Nephron (organoid): ENCODE results near the gene IL12A.

Experiments
- H3K27ac Mint-ChIP-seq, 3 experiments: 2 replicates each; pipeline ENCODE4 v1.8.0; 2020; ENCODE audit warnings: mixed read lengths in 3 of 3, mild to moderate bottlenecking in 2 of 3, moderate library complexity in 1 of 3
- H3K27me3 Mint-ChIP-seq: 2 replicates; pipeline ENCODE4 v1.8.0; 2021; ENCODE audit warnings: low read depth, mild to moderate bottlenecking, moderate library complexity, mixed read lengths
- H3K36me3 Mint-ChIP-seq: 2 replicates; pipeline ENCODE4 v1.8.0; 2020; ENCODE audit warnings: low read depth, mixed read lengths
- H3K4me1 Mint-ChIP-seq: 2 replicates; pipeline ENCODE4 v1.8.0; 2020; ENCODE audit warnings: mixed read lengths
- H3K4me3 Mint-ChIP-seq, 3 experiments: 2 replicates each; pipeline ENCODE4 v1.8.0; 2020; ENCODE audit warnings: mild to moderate bottlenecking in 3 of 3, mixed read lengths in 3 of 3, moderate library complexity in 2 of 3
- H3K9me3 Mint-ChIP-seq: 2 replicates; pipeline ENCODE4 v1.8.0; 2020; ENCODE audit warnings: mixed read lengths
- TF ChIP-seq, protein P1 (sequence below), 3 experiments: fragments of 200-600 bp; sonication (generic); IDR thresholded peaks; one replicate each; pipeline ENCODE4 v1.5.0; 2021; ENCODE audit warnings: antibody characterized with exemption in 3 of 3; ENCODE audit not compliant: unreplicated experiment in 3 of 3

Gene IL12A

DNA sequence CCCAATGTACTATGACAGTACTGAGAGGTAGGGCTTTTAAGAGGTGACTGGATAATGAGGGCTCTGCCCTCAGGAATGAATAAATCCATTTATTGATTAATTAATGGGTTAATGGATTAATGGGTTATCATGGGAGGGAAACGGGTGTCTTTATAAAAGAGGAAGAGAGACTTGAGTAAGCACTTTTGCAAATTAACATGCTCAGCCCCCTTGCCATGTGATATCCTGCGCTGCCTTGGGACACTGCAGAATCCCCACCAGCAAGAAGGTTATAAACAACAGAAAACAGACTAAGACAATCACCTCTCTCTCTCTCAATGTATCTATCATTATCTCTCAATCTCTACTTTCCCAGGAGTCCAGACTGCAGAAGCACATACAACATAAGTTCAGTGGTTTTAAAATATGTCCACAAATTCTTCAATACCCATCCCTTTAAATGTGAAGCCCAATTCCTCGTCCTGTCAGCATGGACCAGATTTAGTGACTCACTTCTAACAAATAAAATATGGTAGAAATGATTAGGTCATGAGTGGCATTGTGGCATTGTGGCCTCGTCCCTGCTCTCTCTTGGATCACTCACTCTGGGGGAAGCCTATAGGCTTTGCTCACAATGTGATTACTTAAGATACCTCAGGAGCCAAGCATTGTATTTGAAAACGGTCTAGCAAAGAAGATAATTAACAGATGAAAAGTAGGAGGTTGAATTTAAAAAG, 40.0 kb upstream of the IL12A start:
- TF ChIP-seq, protein P1, sequence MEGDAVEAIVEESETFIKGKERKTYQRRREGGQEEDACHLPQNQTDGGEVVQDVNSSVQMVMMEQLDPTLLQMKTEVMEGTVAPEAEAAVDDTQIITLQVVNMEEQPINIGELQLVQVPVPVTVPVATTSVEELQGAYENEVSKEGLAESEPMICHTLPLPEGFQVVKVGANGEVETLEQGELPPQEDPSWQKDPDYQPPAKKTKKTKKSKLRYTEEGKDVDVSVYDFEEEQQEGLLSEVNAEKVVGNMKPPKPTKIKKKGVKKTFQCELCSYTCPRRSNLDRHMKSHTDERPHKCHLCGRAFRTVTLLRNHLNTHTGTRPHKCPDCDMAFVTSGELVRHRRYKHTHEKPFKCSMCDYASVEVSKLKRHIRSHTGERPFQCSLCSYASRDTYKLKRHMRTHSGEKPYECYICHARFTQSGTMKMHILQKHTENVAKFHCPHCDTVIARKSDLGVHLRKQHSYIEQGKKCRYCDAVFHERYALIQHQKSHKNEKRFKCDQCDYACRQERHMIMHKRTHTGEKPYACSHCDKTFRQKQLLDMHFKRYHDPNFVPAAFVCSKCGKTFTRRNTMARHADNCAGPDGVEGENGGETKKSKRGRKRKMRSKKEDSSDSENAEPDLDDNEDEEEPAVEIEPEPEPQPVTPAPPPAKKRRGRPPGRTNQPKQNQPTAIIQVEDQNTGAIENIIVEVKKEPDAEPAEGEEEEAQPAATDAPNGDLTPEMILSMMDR (IDR thresholded peaks at IDR 0.05; ENCODE audit: unreplicated experiment in 3 of 3) = no peak
- peaks cover 4% of the 10 kb centered on the region for H3K27me3 Mint-ChIP-seq
- no peaks in the 10 kb centered on the region for H3K36me3 Mint-ChIP-seq
- H3K27ac Mint-ChIP-seq = no peak overlapping the region
- no peaks in the 10 kb centered on the region for H3K4me1 Mint-ChIP-seq
- no peak overlapping the region for H3K4me3 Mint-ChIP-seq
- H3K9me3 Mint-ChIP-seq = no peaks in the 10 kb centered on the region

DNA sequence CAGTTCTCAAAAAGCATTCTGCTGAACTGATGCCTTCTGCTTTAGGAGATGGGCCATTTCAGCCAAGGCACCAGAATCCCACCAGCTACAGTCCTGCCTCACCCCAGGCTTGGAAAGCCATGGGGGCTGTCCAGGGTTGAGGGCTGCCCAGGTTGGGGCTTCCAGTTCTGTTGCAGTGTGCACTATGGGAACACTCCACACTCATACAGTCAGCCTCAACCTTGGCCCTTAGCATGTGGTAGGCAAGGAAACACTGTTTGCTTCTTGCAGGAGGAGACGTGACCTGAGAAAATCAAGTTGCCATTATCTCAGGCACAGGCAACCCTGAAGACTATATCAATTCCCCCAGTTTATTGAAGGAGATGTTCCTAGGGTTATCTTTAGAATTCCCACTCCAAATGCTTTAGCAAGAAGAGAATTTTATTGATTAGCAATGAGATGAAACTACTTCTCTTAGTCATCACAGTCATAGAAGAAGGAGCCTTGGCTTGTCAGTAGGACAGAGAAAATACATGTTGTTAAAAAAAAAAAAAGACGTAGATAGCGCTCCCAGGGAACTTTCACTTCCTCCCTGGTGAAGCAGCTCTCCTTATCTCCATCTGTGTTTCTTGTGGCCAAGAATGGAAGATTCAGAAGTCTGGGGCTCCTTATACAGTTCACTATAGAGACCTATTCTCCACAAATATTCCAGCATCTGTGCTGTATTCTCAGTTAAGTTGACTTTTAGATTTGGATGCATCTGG, 38.3 kb upstream of the IL12A start:
- Mint-ChIP-seq H3K27ac (no peak overlapping the region), H3K4me1 (no peaks in the 10 kb centered on the region), H3K36me3 (no peaks in the 10 kb centered on the region), H3K9me3 (no peaks in the 10 kb centered on the region), H3K27me3 (peaks cover 4% of the 10 kb centered on the region), H3K4me3 (no peak overlapping the region)
- TF ChIP-seq, protein P1 (IDR thresholded peaks at IDR 0.05; ENCODE audit: unreplicated experiment in 3 of 3) = no peak

DNA sequence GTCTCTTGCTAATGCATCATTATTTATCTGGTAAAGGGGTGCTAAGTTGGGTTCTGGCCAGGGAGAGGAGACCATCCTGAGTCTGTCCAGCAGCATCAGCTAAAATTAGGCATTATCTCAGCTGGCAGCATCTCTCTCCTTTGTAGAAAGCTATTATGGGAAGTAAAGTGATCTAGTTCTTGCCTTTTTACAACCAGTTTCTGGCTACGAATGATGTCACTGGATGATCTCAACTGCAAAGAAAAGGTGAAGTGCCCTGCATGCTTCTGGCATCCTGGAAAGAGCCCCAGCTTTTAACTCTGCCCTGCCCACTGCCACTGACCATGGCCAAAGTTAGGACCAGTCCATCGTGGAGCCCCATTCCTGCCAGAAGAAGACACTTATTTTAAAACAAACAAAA, 37.1 kb upstream of the IL12A start:
- Mint-ChIP-seq H3K9me3 (no peaks in the 10 kb centered on the region), H3K4me3 (no peak overlapping the region), H3K27me3 (peaks cover 4% of the 10 kb centered on the region), H3K27ac (no peak overlapping the region), H3K36me3 (no peaks in the 10 kb centered on the region), H3K4me1 (no peaks in the 10 kb centered on the region)
- TF ChIP-seq, protein P1 (IDR thresholded peaks at IDR 0.05; ENCODE audit: unreplicated experiment in 3 of 3) = no peak

DNA sequence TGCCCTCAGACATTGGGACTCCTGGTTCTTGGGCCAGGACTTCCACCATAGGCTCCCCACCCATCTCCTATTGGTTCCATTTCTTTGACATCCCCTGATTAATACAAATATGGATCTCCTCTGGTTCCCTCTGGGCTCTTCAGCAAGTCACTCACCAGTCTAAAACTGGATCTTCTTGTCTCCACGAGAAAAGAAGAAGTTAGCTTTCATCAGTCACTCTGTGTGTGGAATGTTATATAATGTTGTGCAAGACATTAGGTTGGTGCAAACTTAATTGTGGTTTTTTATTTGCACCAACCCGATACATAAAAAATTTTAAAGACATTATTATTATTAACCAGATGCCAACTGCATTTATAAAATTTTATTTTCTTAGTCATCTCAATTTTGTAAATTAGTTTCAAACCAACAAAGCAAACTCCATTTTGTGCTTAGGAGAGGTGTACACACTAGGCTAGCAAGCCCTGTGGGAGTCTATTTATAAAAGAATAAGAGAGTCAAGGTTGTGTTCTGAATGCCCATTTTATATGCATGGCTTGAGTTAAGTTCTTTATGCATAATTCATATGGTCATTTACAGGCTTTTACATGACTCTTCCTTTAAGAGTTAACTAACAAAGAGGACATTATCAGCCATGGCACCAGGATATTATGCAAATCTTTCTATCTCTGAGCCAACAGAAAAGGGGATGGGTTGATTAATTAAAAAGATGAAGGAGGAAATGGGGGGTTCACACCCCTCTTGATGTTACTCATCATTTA, 35.1 kb upstream of the IL12A start:
- Mint-ChIP-seq H3K36me3 (no peaks in the 10 kb centered on the region), H3K9me3 (no peaks in the 10 kb centered on the region), H3K27me3 (peaks cover 4% of the 10 kb centered on the region), H3K4me1 (no peaks in the 10 kb centered on the region), H3K27ac (no peak overlapping the region), H3K4me3 (no peak overlapping the region)
- TF ChIP-seq, protein P1 (IDR thresholded peaks at IDR 0.05; ENCODE audit: unreplicated experiment in 3 of 3) = no peak

DNA sequence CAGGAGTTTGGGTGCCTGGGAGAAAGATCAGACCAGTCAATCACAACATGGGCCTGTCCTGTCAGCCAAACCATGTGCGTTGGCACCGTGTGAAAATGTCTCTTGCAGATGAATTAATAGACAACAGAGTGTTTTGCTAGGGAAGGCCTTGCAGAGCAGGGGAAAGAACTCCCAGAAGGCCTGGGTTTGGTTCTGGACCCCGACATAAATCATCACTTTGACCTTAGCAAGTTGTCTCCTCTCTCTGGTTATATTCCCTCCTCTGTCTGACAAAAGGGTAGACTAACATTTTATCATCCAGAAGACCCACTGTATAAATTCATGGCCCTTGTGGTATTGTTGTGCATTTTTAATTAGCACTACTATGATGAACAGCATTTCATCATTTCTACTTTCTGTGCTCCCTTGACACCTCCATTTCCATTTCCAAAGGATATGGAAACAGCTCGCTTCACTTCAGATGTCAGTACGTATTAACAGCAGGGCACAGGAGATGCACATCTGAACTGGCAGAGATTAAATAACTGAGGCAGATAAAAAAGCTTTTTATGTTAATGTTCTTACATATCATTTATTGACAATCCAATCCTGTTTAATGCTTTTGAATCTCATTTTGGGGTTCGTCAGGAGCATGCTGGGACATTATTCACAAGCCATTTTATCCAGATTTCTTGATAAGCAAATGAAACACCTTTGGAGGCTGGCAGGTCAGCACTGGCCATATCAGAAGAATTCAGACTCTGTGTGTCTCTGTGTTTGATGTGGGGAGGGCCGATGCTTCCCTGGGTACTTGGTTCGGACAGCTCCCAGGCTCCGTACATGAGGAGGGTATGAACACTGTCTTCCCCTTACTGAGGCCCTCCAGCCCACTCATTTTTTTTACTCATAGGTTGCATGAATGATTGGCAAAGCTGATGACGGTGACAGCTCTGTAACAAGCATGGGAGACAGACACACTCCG, 28.2 kb upstream of the IL12A start:
- no peaks in the 10 kb centered on the region for H3K36me3 Mint-ChIP-seq
- no peak overlapping the region for H3K4me3 Mint-ChIP-seq
- TF ChIP-seq, protein P1 (IDR thresholded peaks at IDR 0.05; ENCODE audit: unreplicated experiment in 3 of 3) = no peak
- no peaks in the 10 kb centered on the region for H3K4me1 Mint-ChIP-seq
- H3K9me3 Mint-ChIP-seq = no peaks in the 10 kb centered on the region
- no peak overlapping the region for H3K27ac Mint-ChIP-seq
- H3K27me3 Mint-ChIP-seq = no peaks in the 10 kb centered on the region
